CD14-positive monocyte (primary cell): ENCODE measurements around the gene TPRG1L. TPM values are rescaled to one million over a fixed set of nuclear protein-coding genes. Genes with fewer than 3 reads are reported as not detected.

Experiments
- DNase-seq, 3 donors: peaks; one replicate each; pipeline ENCODE4 v3.0.0-alpha.2; 2011 to 2022
- H2AFZ ChIP-seq: 2 replicates; pipeline ENCODE4 v1.6.0; 2012; ENCODE audit warnings: mild to moderate bottlenecking, low read depth, low read length, inconsistent platforms; ENCODE audit not compliant: insufficient read depth, poor library complexity, severe bottlenecking
- H3K27ac ChIP-seq, 2 donors: 1 replicate in 1 of 2; 2 replicates in 1 of 2; pipeline ENCODE4 v1.5.1; 2012 to 2013; ENCODE audit warnings: low read length in 2 of 2, control low read depth in 1 of 2, inconsistent platforms in 1 of 2, low read depth in 1 of 2, mild to moderate bottlenecking in 1 of 2
- H3K27me3 ChIP-seq, 2 donors: one replicate each; pipeline versions ENCODE4 v1.6.0 to v1.6.1; 2011 to 2013; ENCODE audit warnings: low read length in 2 of 2; ENCODE audit not compliant: control insufficient read depth in 2 of 2, insufficient read depth in 2 of 2
- H3K36me3 ChIP-seq, 2 donors: replicated peaks in 1 of 2; 1 replicate in 1 of 2; 2 replicates in 1 of 2; pipeline versions ENCODE4 v1.5.1 to v1.6.1; 2012 to 2013; ENCODE audit warnings: low read length in 2 of 2, control low read depth in 1 of 2, inconsistent platforms in 1 of 2, mild to moderate bottlenecking in 1 of 2; ENCODE audit not compliant: insufficient read depth in 2 of 2, control insufficient read depth in 1 of 2
- H3K4me1 ChIP-seq, 2 donors: 1 replicate in 1 of 2; 2 replicates in 1 of 2; pipeline versions ENCODE4 v1.5.1 to v1.6.1; 2012 to 2013; ENCODE audit warnings: low read length in 2 of 2, control low read depth in 1 of 2, inconsistent platforms in 1 of 2, mild to moderate bottlenecking in 1 of 2, moderate library complexity in 1 of 2; ENCODE audit not compliant: insufficient read depth in 2 of 2, control insufficient read depth in 1 of 2
- H3K4me2 ChIP-seq: replicated peaks from 2 replicates; pipeline ENCODE3; 2012; ENCODE audit warnings: low read length, moderate library complexity, mild to moderate bottlenecking; ENCODE audit not compliant: poor library complexity, severe bottlenecking; ENCODE audit errors: extremely low read depth
- H3K4me3 ChIP-seq, 3 experiments: fragments of 200-600 bp in 1 of 3; sonication (generic) in 1 of 3; replicated peaks in 1 of 3; 1 replicate in 2 of 3; 2 replicates in 1 of 3; pipeline ENCODE4 v1.5.1; 2011 to 2013; ENCODE audit warnings: low read length in 3 of 3, mild to moderate bottlenecking in 3 of 3, control low read depth in 2 of 3, low read depth in 2 of 3, inconsistent platforms in 1 of 3, moderate library complexity in 1 of 3
- H3K79me2 ChIP-seq: 2 replicates; pipeline ENCODE4 v1.6.0; 2012; ENCODE audit warnings: mild to moderate bottlenecking, control low read depth, inconsistent platforms, low read length, moderate library complexity; ENCODE audit not compliant: insufficient read depth
- H3K9ac ChIP-seq: 2 replicates; pipeline ENCODE4 v1.6.0; 2017; ENCODE audit warnings: low read length, mild to moderate bottlenecking; ENCODE audit not compliant: insufficient read depth, poor library complexity, severe bottlenecking
- H3K9me3 ChIP-seq, 2 donors: replicated peaks in 1 of 2; 1 replicate in 1 of 2; 2 replicates in 1 of 2; pipeline versions ENCODE4 v1.5.1 to v1.6.1; 2012 to 2013; ENCODE audit warnings: low read length in 2 of 2, control low read depth in 1 of 2; ENCODE audit not compliant: control insufficient read depth in 1 of 2, insufficient read depth in 1 of 2
- H4K20me1 ChIP-seq: 2 replicates; pipeline ENCODE4 v1.6.0; 2012; ENCODE audit warnings: mild to moderate bottlenecking, low read length, control low read depth, moderate library complexity; ENCODE audit not compliant: insufficient read depth
- H3K27ac Mint-ChIP-seq, 7 donors: one replicate each; pipeline ENCODE4 v1.8.0; 2020; ENCODE audit warnings: mild to moderate bottlenecking in 7 of 7, mixed read lengths in 7 of 7, moderate library complexity in 6 of 7, inconsistent platforms in 2 of 7
- H3K27me3 Mint-ChIP-seq, 3 donors: one replicate each; pipeline ENCODE4 v1.8.0; 2021 to 2022; ENCODE audit warnings: low read depth in 3 of 3, mild to moderate bottlenecking in 3 of 3, mixed read lengths in 3 of 3, moderate library complexity in 3 of 3, inconsistent platforms in 1 of 3
- H3K36me3 Mint-ChIP-seq, 2 donors: one replicate each; pipeline ENCODE4 v1.8.0; 2020; ENCODE audit warnings: mixed read lengths in 2 of 2, inconsistent platforms in 1 of 2, mild to moderate bottlenecking in 1 of 2
- H3K4me1 Mint-ChIP-seq: one replicate; pipeline ENCODE4 v1.8.0; 2020; ENCODE audit warnings: mild to moderate bottlenecking, mixed read lengths
- H3K4me3 Mint-ChIP-seq, 2 donors: one replicate each; pipeline ENCODE4 v1.8.0; 2020; ENCODE audit warnings: mild to moderate bottlenecking in 2 of 2, mixed read lengths in 2 of 2, moderate library complexity in 1 of 2
- H3K9me3 Mint-ChIP-seq, 7 donors: one replicate each; pipeline ENCODE4 v1.8.0; 2020 to 2022; ENCODE audit warnings: mixed read lengths in 7 of 7, mild to moderate bottlenecking in 6 of 7, moderate library complexity in 6 of 7, inconsistent platforms in 2 of 7
- CTCF ChIP-seq: fragments of 200-600 bp; IDR thresholded peaks from one replicate; pipeline ENCODE4 v1.8.0; 2022; ENCODE audit warnings: antibody characterized with exemption, mild to moderate bottlenecking
- WGBS: methylation state at CpG from one replicate; pipeline ENCODE4 v1.1.5; 2013; ENCODE audit warnings: missing lambda C conversion rate; ENCODE audit not compliant: insufficient coverage; 5-methylcytosine and 5-hydroxymethylcytosine counted together
- intact Hi-C, 2 donors: fragments of 100-400 bp; cut with micrococcal nuclease; formaldehyde crosslinking; loops; one replicate each; pipeline versions ENCODE4 v1.15.0 to v1.15.1; 2023
- polyA plus RNA-seq, 3 donors: library from polyadenylated mRNA; depleted of rRNA in 1 of 3; unstranded in 2 of 3; stranded (reverse) in 1 of 3; fragments of 300-500 nt in 2 of 3; fragments of >200 nt in 1 of 3; fragmentation: Illumina TruSeq in 2 of 3; gene quantifications; 1 replicate in 2 of 3; 2 replicates in 1 of 3; pipeline ENCODE4 v1.2.3, GENCODE V29; 2012 to 2021

Gene TPRG1L
- polyA plus RNA-seq, 3 donors, result 16.1 to 19.7 (median 18.5) TPM

- H3K4me1 ChIP-seq, result peaks cover 25 to 32% of the 10 kb centered on the region in 2 donors
- peaks cover 2 to 3% of the 10 kb centered on the region in 2 donors for H3K36me3 Mint-ChIP-seq
- no peak for DNase-seq
- H3K4me3 Mint-ChIP-seq, result peak overlapping the region in 1 of 2 donors; percentile 54
- no peak overlapping the region for H3K4me2 ChIP-seq
- peaks cover 1% of the 10 kb centered on the region for H3K79me2 ChIP-seq
- no peak overlapping the region for H3K4me3 ChIP-seq
- peaks cover 0 to 9% of the 10 kb centered on the region in 2 donors for H3K9me3 ChIP-seq
- intact Hi-C loops, result loop anchor here in 1 of 2 donors (10.0 kb wide), 1 partner anchor 240 kb away; no protein-coding TSS in a partner anchor
- H3K36me3 ChIP-seq, result no peaks in the 10 kb centered on the region
- peaks cover 0 to 15% (median 5%) of the 10 kb centered on the region in 7 donors for H3K9me3 Mint-ChIP-seq
- TF ChIP-seq CTCF, result no peak
- peaks cover 12% of the 10 kb centered on the region for H3K4me1 Mint-ChIP-seq
- H3K27me3 Mint-ChIP-seq, result peaks cover 56 to 84% (median 67%) of the 10 kb centered on the region in 3 donors
- H3K27ac ChIP-seq, result no peak overlapping the region
- 92% methylated on average over 18 of the region's 22 CpGs for WGBS
- peaks cover 36 to 73% of the 10 kb centered on the region in 2 donors for H3K27me3 ChIP-seq
- no peak overlapping the region for H3K9ac ChIP-seq
- H3K27ac Mint-ChIP-seq, result no peak overlapping the region
- H4K20me1 ChIP-seq, result no peaks in the 10 kb centered on the region
- no peak overlapping the region for H2AFZ ChIP-seq
These were observed 29.9 kb downstream of the TPRG1L start for GRCh38 chr1:3654549-3655281.

- no peak for TF ChIP-seq CTCF
- H3K9ac ChIP-seq, result no peak overlapping the region
- Mint-ChIP-seq H3K4me1 (peaks cover 4% of the 10 kb centered on the region), H3K4me3 (peak overlapping the region in 1 of 2 donors; percentile 32), H3K27ac (no peak overlapping the region), H3K9me3 (peaks cover 0 to 4% (median 0%) of the 10 kb centered on the region in 7 donors), H3K36me3 (no peaks in the 10 kb centered on the region), H3K27me3 (peaks cover 44 to 71% (median 52%) of the 10 kb centered on the region in 3 donors)
- H4K20me1 ChIP-seq, result no peaks in the 10 kb centered on the region
- no peak overlapping the region for H2AFZ ChIP-seq
- H3K4me2 ChIP-seq, result no peak overlapping the region
- no peaks in the 10 kb centered on the region for H3K79me2 ChIP-seq
- WGBS, result 87% methylated on average over 12 of the region's 13 CpGs
- H3K9me3 ChIP-seq, result peaks cover 0 to 5% of the 10 kb centered on the region in 2 donors
- H3K36me3 ChIP-seq, result no peaks in the 10 kb centered on the region
- peaks cover 22 to 57% of the 10 kb centered on the region in 2 donors for H3K27me3 ChIP-seq
- no peak overlapping the region for H3K27ac ChIP-seq
- no peak for DNase-seq
- no peak overlapping the region for H3K4me3 ChIP-seq
- intact Hi-C loops, result loop anchor here in 1 of 2 donors (10.0 kb wide), 1 partner anchor 238 kb away; no protein-coding TSS in a partner anchor
- H3K4me1 ChIP-seq, result peaks cover 8 to 17% of the 10 kb centered on the region in 2 donors
These were observed 31.8 kb downstream of the TPRG1L start for GRCh38 chr1:3656450-3657095.
